ENCODE results near the gene LYZL1.
"Not testable (repeated sequence)": the region's sequence is repeated elsewhere in the genome, so short reads cannot be mapped to it uniquely, and the experiment has no call there.

The LYZL1 gene

DNA sequence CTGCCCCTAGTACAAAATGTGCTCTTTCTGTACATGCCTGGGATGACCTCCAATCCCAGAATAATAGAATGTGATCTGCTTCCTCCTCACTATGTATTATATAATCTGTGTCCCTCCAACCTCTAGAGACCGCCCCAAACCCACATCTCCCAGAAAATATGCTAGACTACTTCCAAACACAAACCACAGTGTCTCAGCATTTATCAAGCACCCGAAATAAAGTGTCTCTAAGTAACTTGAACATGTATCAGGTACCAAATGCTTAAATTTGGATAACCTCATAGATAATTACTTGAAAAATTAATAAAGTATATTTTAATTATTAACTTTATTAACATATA lies 16.1 kb downstream of the LYZL1 start:
- no peak for DNase-seq

DNA sequence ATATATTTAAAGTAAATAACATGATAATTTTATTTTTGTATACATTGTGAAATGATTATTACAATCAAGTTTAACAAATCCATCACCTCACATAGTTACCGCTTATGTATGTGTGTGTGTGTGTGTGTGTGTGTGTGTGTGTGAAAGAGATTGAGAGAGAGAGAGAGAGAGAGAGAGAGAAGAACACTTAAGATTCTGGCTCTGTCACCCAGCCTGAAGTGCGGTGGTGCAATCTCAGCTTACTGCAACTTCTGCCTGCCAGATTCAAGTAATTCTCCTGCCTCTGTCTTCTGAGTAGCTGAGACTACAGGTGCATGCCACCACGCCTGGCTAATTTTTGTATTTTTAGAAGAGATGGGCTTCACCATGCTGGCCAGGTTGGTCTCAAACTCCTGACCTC lies 17.8 kb downstream of the LYZL1 start:
- DNase-seq, result no peak

GRCh38 chr10:29308142-29308541 lies 19.3 kb downstream of the LYZL1 start:
- not testable (repeated sequence) for DNase-seq

GRCh38 chr10:29309465-29309864 lies 20.6 kb downstream of the LYZL1 start:
- DNase-seq, result no peak

- not testable (repeated sequence) for DNase-seq
These were observed 21.6 kb downstream of the LYZL1 start for GRCh38 chr10:29310463-29310862.

DNA sequence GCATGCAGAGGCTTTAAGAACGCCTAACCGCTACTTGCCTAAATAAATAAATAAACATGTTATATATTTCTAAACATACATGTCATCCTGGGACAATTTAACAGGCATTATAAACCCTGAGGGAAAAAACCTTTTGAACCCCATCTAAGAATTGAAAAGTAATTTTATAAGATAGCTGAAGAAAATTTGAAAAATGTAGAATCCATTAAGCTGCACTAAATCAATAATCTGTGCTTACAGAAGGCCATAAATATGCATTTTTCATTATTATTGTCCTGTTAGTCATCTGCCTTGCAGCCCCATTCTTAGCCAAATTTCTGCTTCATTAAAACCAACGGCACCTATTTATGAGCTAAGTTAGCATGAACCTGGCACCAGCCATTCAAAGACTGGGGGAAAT lies 24.2 kb downstream of the LYZL1 start:
- DNase-seq, result no peak

GRCh38 chr10:29314726-29315125 lies 25.9 kb downstream of the LYZL1 start:
- no peak for DNase-seq

GRCh38 chr10:29315814-29316213 lies 26.9 kb downstream of the LYZL1 start:
- no peak for DNase-seq

DNA sequence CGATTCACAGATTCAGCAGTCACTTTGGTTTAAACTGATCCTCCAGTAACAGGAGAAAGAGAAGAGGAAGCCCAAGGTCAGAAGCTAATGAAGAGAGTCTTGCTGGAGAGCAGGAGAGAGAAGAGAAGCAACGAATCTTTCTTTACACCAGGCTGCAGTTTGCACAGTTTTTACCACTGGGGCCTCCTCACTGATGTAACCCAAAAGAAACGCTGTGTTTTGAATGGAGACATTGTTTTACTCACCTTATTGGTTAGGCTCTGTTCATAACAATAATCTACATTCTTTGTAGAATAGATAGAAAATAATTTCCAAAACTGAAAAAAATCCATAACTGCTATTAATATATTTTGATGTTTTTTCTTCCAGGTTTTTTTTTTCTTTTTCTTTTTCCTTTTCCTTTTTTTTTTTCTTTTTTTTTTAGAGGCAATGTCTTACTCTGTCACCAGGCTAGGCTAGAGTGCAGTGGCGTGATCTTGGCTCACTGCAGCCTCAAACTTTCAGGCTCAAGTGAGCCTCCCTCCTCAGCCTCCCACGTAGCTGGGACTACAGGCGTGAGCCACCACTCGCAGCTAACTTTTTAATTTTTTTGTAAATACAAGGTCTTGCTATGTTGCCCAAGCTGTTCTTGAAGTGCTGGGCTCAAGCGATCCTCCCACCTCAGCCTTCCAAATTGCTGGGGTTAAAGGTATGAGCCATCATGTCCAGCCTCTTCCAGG lies 27.6 kb downstream of the LYZL1 start:
- DNase-seq, result no peak

- DNase-seq, result no peak
These were observed 28.2 kb downstream of the LYZL1 start for GRCh38 chr10:29317027-29317420.

DNA sequence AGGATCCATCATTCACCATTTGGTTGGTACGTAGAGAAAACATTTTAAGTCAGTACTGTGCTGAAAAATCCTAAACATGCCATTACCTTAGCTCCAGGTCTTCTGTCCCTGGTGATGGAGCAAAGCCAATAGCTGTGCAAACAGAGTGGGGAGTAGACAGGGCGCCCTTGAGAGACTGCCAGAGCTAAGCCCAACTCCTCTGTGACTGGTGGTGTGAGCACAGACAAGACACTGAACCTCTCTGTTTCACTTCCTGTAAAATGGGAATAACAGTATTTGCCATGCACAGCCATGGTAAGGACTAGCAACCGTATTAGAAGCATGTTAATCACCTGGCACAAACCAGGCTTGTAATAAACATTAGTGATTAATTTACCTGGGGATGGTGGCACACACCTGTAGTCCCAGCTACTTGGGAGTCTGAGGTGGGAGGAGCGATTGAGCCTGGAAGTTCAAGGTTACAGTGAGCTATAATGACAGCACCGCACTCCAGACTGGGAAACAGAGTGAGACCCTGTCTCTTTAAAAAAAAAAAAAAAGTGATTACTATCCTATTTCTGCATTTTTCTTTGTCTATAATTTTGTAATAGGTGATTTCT lies 28.7 kb downstream of the LYZL1 start:
- DNase-seq, result no peak

DNA sequence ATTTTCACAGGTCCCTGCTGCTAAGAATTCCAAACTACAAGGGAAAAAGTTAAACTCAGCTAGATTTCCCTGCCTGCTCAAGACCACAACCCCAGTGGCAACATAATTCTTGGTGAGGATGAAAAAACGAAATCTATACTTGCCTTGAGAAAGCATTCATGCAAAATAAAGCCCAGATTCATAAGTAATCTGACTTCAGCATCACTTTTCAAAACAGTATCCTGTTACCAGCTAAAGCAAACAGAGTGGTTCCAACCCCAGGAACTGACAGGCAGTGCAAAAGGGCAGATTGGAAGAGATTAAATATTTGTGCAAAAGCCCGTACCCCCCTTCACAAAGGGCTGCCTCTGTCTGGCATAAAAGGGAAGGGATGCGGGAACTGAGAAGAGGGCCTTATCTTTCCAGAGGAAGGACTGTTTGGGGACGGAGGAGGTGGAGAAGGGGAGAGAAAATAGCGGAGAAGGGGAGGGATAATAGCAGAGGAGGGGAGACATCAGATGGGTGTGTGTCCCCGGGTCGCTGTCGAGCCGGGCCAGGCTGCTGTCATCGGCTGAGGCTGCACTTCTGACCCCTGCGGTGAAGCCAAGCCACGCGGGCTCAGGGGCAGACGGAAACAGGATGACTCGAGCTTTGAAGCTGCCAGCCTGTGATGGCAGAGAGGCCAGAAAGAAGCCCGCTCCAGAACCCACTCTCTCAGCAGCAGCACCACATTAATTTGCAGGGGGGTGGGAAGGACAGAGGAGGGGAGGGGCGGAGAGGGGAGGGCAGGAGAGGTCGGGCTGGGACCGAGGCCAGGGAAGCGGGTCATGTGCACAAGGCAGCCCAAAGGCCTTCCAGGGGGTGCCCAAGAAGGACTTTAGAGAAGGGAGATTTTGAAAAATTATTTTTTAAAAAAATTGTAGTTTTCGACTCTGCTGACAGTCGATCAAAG lies 29.5 kb downstream of the LYZL1 start:
- peak in 12 of 56 donors; percentile 1 to 61 (median 5) for DNase-seq

DNA sequence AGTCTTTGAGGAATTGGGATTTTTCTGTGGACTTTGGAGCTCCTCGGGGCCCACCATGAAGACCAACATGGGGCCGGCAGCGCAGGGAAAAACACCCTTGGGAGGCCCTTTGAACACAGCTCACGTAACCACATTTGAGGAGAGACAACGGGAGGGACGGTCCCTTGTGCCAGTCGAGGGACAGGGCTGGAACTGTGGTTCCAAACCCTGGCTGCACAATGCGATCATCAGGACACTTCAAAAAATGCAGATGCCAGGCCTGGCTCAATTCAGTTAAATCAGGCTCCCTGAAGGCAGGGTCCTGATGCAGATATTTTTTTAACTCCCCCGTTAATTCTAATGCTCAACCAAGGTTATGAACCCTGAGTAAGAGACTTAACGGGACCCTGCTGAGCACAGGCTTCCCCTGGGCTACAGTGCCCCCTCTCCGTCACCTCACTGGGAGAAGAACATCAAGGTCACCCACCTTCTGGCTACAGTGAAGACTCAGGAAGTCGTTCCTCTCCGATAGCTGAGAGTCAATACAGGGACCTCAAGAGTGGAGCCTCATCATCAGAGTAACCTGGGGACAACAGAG lies 30.4 kb downstream of the LYZL1 start:
- DNase-seq, result no peak

- not testable (repeated sequence) for DNase-seq
These were observed 31.8 kb downstream of the LYZL1 start for GRCh38 chr10:29320680-29321121.

DNA sequence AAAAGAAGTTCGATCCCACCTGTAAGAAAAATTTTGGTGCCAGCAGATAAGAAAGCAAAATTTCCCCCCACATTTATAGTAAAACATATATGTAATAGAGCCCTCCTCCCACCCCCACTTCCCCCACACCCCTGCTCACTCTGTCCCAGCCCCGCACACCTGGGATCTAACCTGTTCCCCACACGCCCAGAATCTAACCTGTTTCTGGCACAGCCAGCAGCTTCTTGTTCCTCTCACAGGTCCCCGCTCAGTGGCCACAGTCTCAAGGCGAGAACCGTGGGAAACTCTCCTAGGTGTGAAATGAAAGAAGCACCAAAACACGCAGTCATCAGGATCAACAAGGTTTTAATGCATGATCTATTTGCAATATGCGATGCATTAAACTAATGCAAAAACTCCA lies 32.8 kb downstream of the LYZL1 start:
- no peak for DNase-seq

DNA sequence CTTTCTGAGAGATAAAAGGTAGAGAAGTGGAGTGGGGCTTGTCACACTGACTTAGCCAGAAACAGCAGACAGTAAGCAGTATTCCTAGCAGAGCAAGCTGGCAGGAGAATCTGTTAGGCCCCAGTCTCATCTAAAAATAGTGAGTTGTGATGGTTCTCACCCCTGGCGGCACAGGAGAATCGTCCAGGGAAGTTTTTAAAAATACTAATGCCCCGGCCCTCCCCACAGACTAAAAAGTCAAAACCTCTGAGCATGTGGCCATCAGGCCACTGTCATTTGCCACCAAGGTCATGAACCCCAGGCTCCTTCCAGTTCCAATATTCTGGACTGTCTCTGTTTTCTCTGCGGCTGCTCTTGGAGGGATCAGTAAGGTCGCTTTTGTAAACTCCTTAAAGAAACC lies 34.0 kb downstream of the LYZL1 start:
- DNase-seq, result no peak

DNA sequence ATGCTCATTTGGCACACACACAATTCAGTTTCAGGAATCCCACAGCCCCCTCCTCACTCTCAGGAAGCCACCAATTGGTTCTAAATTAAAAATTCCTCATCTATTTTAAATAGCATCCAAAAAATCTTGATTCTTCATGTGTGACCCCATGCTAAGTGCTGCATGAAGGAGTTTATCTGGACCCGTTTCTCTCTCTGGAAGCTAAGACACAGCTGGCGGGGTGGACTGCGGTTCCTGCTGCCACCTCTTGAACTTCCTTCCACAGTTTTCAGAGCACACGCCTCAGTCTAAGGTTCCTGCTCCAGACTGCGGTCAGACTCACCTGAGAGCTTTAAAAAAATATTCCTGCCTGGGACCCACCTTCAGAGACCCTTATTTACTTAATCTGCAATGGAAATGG lies 34.5 kb downstream of the LYZL1 start:
- DNase-seq, result no peak

GRCh38 chr10:29324220-29324841 lies 35.5 kb downstream of the LYZL1 start:
- no peak for DNase-seq

- no peak for DNase-seq
These were observed 37.4 kb downstream of the LYZL1 start for GRCh38 chr10:29326299-29326698.

DNA sequence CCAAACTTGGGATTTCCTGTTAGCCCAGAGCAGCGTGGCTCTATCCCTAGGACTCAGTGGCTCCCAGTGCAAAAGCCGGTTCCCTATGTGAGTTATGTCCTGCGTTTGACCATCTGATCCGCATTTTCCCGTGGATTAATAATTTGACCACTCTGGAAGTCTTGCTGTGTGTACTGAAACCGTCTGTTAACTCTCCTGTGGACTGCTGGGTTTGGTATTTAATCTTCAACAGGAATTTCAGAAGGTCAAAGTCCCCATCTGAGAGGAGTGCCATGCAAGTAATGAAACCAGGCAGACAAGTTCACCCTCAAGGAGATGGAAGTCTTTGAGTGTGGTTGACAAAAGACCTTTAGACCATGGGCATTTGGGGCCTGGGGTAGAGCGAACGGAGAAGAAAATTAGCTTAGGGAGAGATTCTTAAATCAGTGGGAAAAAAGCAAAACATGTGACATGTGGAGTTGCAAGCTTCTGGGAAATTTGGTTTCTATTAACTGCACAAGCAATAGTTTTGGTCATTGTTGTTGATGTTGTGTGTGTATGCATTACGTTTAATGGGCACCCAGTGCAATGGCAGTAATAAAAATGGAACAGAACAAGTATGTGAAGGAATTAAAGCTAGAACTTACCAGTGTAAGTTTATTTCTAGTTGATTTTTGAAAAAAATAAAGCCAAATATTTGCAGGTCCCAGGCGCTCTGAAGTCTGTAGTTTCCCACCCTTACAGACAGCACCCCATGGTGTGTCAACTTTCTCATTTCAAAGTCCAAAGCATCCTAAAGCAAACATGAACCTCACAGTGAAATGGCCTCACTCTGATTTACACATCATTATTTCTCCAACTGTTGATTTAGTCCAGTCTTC lies 38.2 kb downstream of the LYZL1 start:
- DNase-seq, result no peak

DNA sequence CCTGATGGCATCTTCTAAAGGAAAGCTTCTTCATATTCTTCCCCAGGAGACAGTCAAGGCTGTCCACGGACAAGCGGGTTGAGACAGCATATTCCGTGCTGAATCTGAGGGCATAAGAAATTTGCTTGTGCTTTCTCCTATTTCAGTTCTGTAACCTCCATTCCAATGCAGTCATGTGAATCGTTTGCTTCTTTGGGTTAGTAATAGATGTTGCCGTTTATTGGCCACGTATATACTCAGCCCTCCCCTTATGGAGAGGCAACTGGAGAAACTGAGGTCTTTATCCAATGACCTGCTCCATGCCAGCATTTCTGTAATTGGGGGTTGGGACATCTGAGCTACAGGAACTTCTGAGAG lies 38.9 kb downstream of the LYZL1 start:
- DNase-seq, result no peak
